Suprapubic skin (tissue), 4 donors: ENCODE measurements around the gene PGGT1B. TPM values are rescaled to one million over a fixed set of nuclear protein-coding genes. Genes with fewer than 3 reads are reported as not detected.

ENCODE experiments used
- DNase-seq, 2 donors: peaks; one replicate each; pipeline ENCODE4 v3.0.0-alpha.2; 2019; ENCODE audit warnings: low spot score in 2 of 2
- H3K27ac ChIP-seq: fragments of 200-600 bp; sonication (generic); one replicate; pipeline ENCODE4 v1.5.1; 2019
- H3K27me3 ChIP-seq: fragments of 200-600 bp; sonication (generic); one replicate; pipeline ENCODE4 v1.5.1; 2019
- H3K36me3 ChIP-seq: fragments of 200-600 bp; sonication (generic); one replicate; pipeline ENCODE4 v1.5.1; 2019
- H3K4me1 ChIP-seq: fragments of 200-600 bp; sonication (generic); one replicate; pipeline ENCODE4 v1.5.1; 2019
- H3K4me3 ChIP-seq: fragments of 200-600 bp; sonication (generic); one replicate; pipeline ENCODE4 v1.5.1; 2019; ENCODE audit warnings: mild to moderate bottlenecking
- H3K9me3 ChIP-seq: fragments of 200-600 bp; sonication (generic); one replicate; pipeline ENCODE4 v1.5.1; 2019
- EP300 ChIP-seq: sonication (generic); formaldehyde crosslinking; IDR thresholded peaks from one replicate; pipeline ENCODE4 v1.6.1; 2017; ENCODE audit warnings: antibody characterized with exemption
- POLR2A ChIP-seq, 2 donors: fragments of 450-650 bp; IDR thresholded peaks; one replicate each; pipeline ENCODE4 v1.6.1; 2017; ENCODE audit warnings: antibody characterized with exemption in 2 of 2, mild to moderate bottlenecking in 2 of 2, moderate library complexity in 2 of 2
- POLR2AphosphoS5 ChIP-seq, 3 donors: sonication (generic); formaldehyde crosslinking; IDR thresholded peaks; one replicate each; pipeline ENCODE4 v1.6.1; 2017; ENCODE audit warnings: antibody characterized with exemption in 3 of 3
- WGBS: methylation state at CpG from one replicate; pipeline ENCODE4 v1.1.5; 2018; 5-methylcytosine and 5-hydroxymethylcytosine counted together
- total RNA-seq, 4 donors: library from RNA; depleted of rRNA; stranded (reverse); fragments of >200 nt; gene quantifications; one replicate each; pipeline ENCODE4 v1.1.0, GENCODE V29; 2016
- TF ChIP-seq, protein P1 (sequence below), 2 donors: fragments of 200-600 bp in 1 of 2; fragments of 450-650 bp in 1 of 2; sonication (generic) in 1 of 2; IDR thresholded peaks; one replicate each; pipeline ENCODE4 v1.5.1; 2016 to 2019; ENCODE audit warnings: antibody characterized with exemption in 2 of 2, mild to moderate bottlenecking in 1 of 2, moderate library complexity in 1 of 2

Gene PGGT1B
- total RNA-seq, 4 donors from 2014 or later: 6.5 to 14.1 (median 9.9) TPM

GRCh38 chr5:115179030-115179393, 83.7 kb downstream of the PGGT1B start:
- Histone ChIP-seq H3K27me3 (peaks cover 79% of the 10 kb centered on the region), H3K27ac (no peak overlapping the region), H3K4me1 (peaks cover 20% of the 10 kb centered on the region), H3K9me3 (no peaks in the 10 kb centered on the region), H3K36me3 (no peaks in the 10 kb centered on the region), H3K4me3 (peak overlapping the region; percentile 52)
- TF ChIP-seq, protein P1, sequence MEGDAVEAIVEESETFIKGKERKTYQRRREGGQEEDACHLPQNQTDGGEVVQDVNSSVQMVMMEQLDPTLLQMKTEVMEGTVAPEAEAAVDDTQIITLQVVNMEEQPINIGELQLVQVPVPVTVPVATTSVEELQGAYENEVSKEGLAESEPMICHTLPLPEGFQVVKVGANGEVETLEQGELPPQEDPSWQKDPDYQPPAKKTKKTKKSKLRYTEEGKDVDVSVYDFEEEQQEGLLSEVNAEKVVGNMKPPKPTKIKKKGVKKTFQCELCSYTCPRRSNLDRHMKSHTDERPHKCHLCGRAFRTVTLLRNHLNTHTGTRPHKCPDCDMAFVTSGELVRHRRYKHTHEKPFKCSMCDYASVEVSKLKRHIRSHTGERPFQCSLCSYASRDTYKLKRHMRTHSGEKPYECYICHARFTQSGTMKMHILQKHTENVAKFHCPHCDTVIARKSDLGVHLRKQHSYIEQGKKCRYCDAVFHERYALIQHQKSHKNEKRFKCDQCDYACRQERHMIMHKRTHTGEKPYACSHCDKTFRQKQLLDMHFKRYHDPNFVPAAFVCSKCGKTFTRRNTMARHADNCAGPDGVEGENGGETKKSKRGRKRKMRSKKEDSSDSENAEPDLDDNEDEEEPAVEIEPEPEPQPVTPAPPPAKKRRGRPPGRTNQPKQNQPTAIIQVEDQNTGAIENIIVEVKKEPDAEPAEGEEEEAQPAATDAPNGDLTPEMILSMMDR (IDR thresholded peaks at IDR 0.05): no peak
- TF ChIP-seq EP300 (no peak), POLR2A (IDR thresholded peaks at IDR 0.05) (no peak), POLR2AphosphoS5 (IDR thresholded peaks at IDR 0.05) (no peak)
- WGBS: 80% methylated on average over 6 of the region's 30 CpGs
- no peak for DNase-seq

- Histone ChIP-seq H3K4me3 (peak overlapping the region; percentile 80), H3K36me3 (no peaks in the 10 kb centered on the region), H3K4me1 (peaks cover 23% of the 10 kb centered on the region), H3K9me3 (no peaks in the 10 kb centered on the region), H3K27me3 (peaks cover 38% of the 10 kb centered on the region), H3K27ac (no peak overlapping the region)
- TF ChIP-seq EP300: no peak
- TF ChIP-seq, protein P1 (IDR thresholded peaks at IDR 0.05): no peak
- TF ChIP-seq POLR2A (IDR thresholded peaks at IDR 0.05): no peak
- no peak for TF ChIP-seq POLR2AphosphoS5 (IDR thresholded peaks at IDR 0.05)
- no peak for DNase-seq
- WGBS: 33% methylated on average over 16 of the region's 16 CpGs
Measured at GRCh38 chr5:115170929-115171510, 91.7 kb downstream of the PGGT1B start.

- H3K4me1 ChIP-seq: peaks cover 23% of the 10 kb centered on the region
- peak overlapping the region; percentile 80 for H3K4me3 ChIP-seq
- H3K27ac ChIP-seq: peak overlapping the region; percentile 52
- TF ChIP-seq, protein P1 (IDR thresholded peaks at IDR 0.05): no peak
- TF ChIP-seq POLR2AphosphoS5 (IDR thresholded peaks at IDR 0.05): no peak
- TF ChIP-seq EP300: no peak
- no peak for TF ChIP-seq POLR2A (IDR thresholded peaks at IDR 0.05)
- WGBS: 0% methylated on average over 22 of the region's 69 CpGs
- H3K36me3 ChIP-seq: no peaks in the 10 kb centered on the region
- no peaks in the 10 kb centered on the region for H3K9me3 ChIP-seq
- H3K27me3 ChIP-seq: peaks cover 41% of the 10 kb centered on the region
- no peak for DNase-seq
Measured at GRCh38 chr5:115170134-115170928, 92.3 kb downstream of the PGGT1B start.

GRCh38 chr5:115169487-115170133, 93.1 kb downstream of the PGGT1B start, which contains the start of gene TRIM36:
TRIM36 (minus strand) TSS chr5:115169908; CDS start chr5:115169634, 274 bp downstream.
- no peaks in the 10 kb centered on the region for H3K9me3 ChIP-seq
- peak within 1 kb of the TSS; percentile 80 for H3K4me3 ChIP-seq
- DNase-seq: peak; percentile 93
- TF ChIP-seq EP300 (no peak), POLR2AphosphoS5 (IDR thresholded peaks at IDR 0.05) (no peak), POLR2A (IDR thresholded peaks at IDR 0.05) (no peak)
- TF ChIP-seq, protein P1 (IDR thresholded peaks at IDR 0.05): no peak
- H3K27ac ChIP-seq: peak within 1 kb of the TSS; percentile 52
- WGBS: 1% methylated on average over 19 of the region's 68 CpGs
- H3K36me3 ChIP-seq: no peaks in the 10 kb centered on the region
- peaks cover 23% of the 10 kb centered on the region for H3K4me1 ChIP-seq
- H3K27me3 ChIP-seq: peaks cover 48% of the 10 kb centered on the region
